DMS114 treated with DMSO at 0.1 percent for 48 hours (cell line): ENCODE results near the gene OTUB2.

ENCODE experiments used
- DNase-seq: peaks from one replicate; lab custom pipeline; 2025; ENCODE audit not compliant: unreplicated experiment; lab: John Stamatoyannopoulos, UW

The OTUB2 gene

GRCh38 chr14:94040247-94040646, 14.1 kb downstream of the OTUB2 start:
- no peak for DNase-seq

GRCh38 chr14:94040796-94041195, 14.7 kb downstream of the OTUB2 start:
- DNase-seq, result no peak

GRCh38 chr14:94041551-94042346, 15.6 kb downstream of the OTUB2 start:
- DNase-seq, result no peak

GRCh38 chr14:94042433-94043091, 16.4 kb downstream of the OTUB2 start:
- no peak for DNase-seq

- DNase-seq, result no peak
Measured at GRCh38 chr14:94043111-94043755, 17.1 kb downstream of the OTUB2 start.

GRCh38 chr14:94043756-94044475, 17.8 kb downstream of the OTUB2 start:
- no peak for DNase-seq

- DNase-seq, result no peak
Measured at GRCh38 chr14:94044476-94045091, 18.4 kb downstream of the OTUB2 start.

- no peak for DNase-seq
Measured at GRCh38 chr14:94045101-94045500, 19.0 kb downstream of the OTUB2 start.

GRCh38 chr14:94045563-94046345, 19.6 kb downstream of the OTUB2 start:
- DNase-seq, result no peak

- no peak for DNase-seq
Measured at GRCh38 chr14:94046696-94047250, 20.6 kb downstream of the OTUB2 start.

- DNase-seq, result no peak
Measured at GRCh38 chr14:94047581-94047980, 21.4 kb downstream of the OTUB2 start.

GRCh38 chr14:94048691-94049624, 22.8 kb downstream of the OTUB2 start:
- no peak for DNase-seq

- no peak for DNase-seq
Measured at GRCh38 chr14:94049625-94050023, 23.5 kb downstream of the OTUB2 start.

GRCh38 chr14:94050231-94050880, 24.2 kb downstream of the OTUB2 start:
- no peak for DNase-seq

GRCh38 chr14:94051115-94051514, 25.0 kb downstream of the OTUB2 start:
- DNase-seq, result peak; percentile 35

GRCh38 chr14:94051779-94052178, 25.6 kb downstream of the OTUB2 start:
- DNase-seq, result no peak

- DNase-seq, result no peak
Measured at GRCh38 chr14:94052199-94052598, 26.1 kb downstream of the OTUB2 start.

- DNase-seq, result no peak
Measured at GRCh38 chr14:94052662-94053061, 26.5 kb downstream of the OTUB2 start.
